GM23248 (cell line): ENCODE results near the gene TNFRSF13B. TPM values are rescaled to one million over a fixed set of nuclear protein-coding genes. Genes with fewer than 3 reads are reported as not detected.

Experiments
- DNase-seq: peaks from one replicate; pipeline ENCODE4 v3.0.0-alpha.2; 2015
- H2AFZ ChIP-seq: fragments of 200-600 bp; sonication (generic); 2 replicates; pipeline ENCODE4 v1.6.1; 2016; ENCODE audit warnings: antibody characterized with exemption
- H3F3A ChIP-seq: fragments of 200-600 bp; sonication (generic); 2 replicates; pipeline ENCODE4 v1.6.1; 2016; ENCODE audit warnings: mild to moderate bottlenecking, antibody characterized with exemption, mixed run types; ENCODE audit not compliant: insufficient read depth
- H3K27ac ChIP-seq: fragments of 200-600 bp; sonication (generic); 2 replicates; pipeline ENCODE4 v1.5.1; 2016; ENCODE audit warnings: mild to moderate bottlenecking
- H3K27me3 ChIP-seq: fragments of 200-600 bp; sonication (generic); replicated peaks from 2 replicates; pipeline ENCODE4 v1.6.1; 2016; ENCODE audit warnings: mild to moderate bottlenecking; ENCODE audit not compliant: insufficient read depth
- H3K36me3 ChIP-seq: fragments of 200-600 bp; sonication (generic); 2 replicates; pipeline ENCODE4 v1.6.1; 2016; ENCODE audit warnings: low read depth, mild to moderate bottlenecking
- H3K4me1 ChIP-seq: fragments of 200-600 bp; sonication (generic); 2 replicates; pipeline ENCODE4 v1.6.1; 2016; ENCODE audit warnings: mild to moderate bottlenecking; ENCODE audit not compliant: insufficient read depth
- H3K4me2 ChIP-seq: fragments of 200-600 bp; sonication (generic); one replicate; pipeline ENCODE4 v1.6.1; 2016; ENCODE audit warnings: mild to moderate bottlenecking; ENCODE audit not compliant: unreplicated experiment
- H3K4me3 ChIP-seq: fragments of 200-600 bp; sonication (generic); 2 replicates; pipeline ENCODE4 v1.5.1; 2016; ENCODE audit warnings: mild to moderate bottlenecking
- H3K79me2 ChIP-seq: fragments of 200-600 bp; sonication (generic); 2 replicates; pipeline ENCODE4 v1.6.1; 2016; ENCODE audit warnings: mild to moderate bottlenecking; ENCODE audit not compliant: insufficient read depth
- H3K9ac ChIP-seq: fragments of 200-600 bp; sonication (generic); 2 replicates; pipeline ENCODE4 v1.6.1; 2016; ENCODE audit warnings: mild to moderate bottlenecking
- H3K9me2 ChIP-seq: fragments of 200-600 bp; sonication (generic); 2 replicates; pipeline ENCODE4 v1.6.1; 2016; ENCODE audit warnings: mixed run types, mild to moderate bottlenecking, moderate library complexity; ENCODE audit not compliant: insufficient read depth
- H3K9me3 ChIP-seq: fragments of 200-600 bp; sonication (generic); one replicate; pipeline ENCODE4 v1.6.1; 2017; ENCODE audit warnings: low read depth
- H4K20me1 ChIP-seq: fragments of 200-600 bp; sonication (generic); 2 replicates; pipeline ENCODE4 v1.6.0; 2016; ENCODE audit not compliant: insufficient read depth
- EZH2 ChIP-seq: fragments of 200-600 bp; sonication (generic); IDR thresholded peaks from 2 replicates; pipeline ENCODE4 v1.6.1; 2018; ENCODE audit warnings: antibody characterized with exemption, mild to moderate bottlenecking; ENCODE audit not compliant: insufficient read depth, poor library complexity, severe bottlenecking
- EZH2phosphoT487 ChIP-seq: fragments of 200-600 bp; sonication (generic); IDR thresholded peaks from 2 replicates; pipeline ENCODE4 v1.6.1; 2018; ENCODE audit warnings: antibody characterized with exemption, moderate library complexity, mild to moderate bottlenecking, low read depth; ENCODE audit not compliant: insufficient read depth
- WGBS, 2 experiments: methylation state at CpG; one replicate each; pipeline ENCODE4 v1.1.6; 2015 to 2017; ENCODE audit warnings: low lambda C conversion rate in 2 of 2, low coverage in 1 of 2; ENCODE audit errors: missing lambda C conversion rate in 2 of 2; 5-methylcytosine and 5-hydroxymethylcytosine counted together
- in situ Hi-C: fragments of 300-500 bp; cut with MboI; formaldehyde crosslinking; loops from 2 replicates; pipeline ENCODE4 v1.15.0; 2020
- polyA plus RNA-seq: library from polyadenylated mRNA; unstranded; fragments of >200 nt; fragmentation: Nextera tagmentation; extraction: Ambion mirVana; gene quantifications from 2 replicates; pipeline ENCODE4 v1.2.1, GENCODE V29; 2016
- total RNA-seq: library from RNA; depleted of rRNA; stranded (reverse); fragments of >200 nt; shearing (Covaris generic); gene quantifications from 2 replicates; pipeline ENCODE4 v1.2.3, GENCODE V29; 2014

Gene TNFRSF13B
- total and polyA plus RNA-seq, 2 experiments from 2014 or later = not detected

DNA sequence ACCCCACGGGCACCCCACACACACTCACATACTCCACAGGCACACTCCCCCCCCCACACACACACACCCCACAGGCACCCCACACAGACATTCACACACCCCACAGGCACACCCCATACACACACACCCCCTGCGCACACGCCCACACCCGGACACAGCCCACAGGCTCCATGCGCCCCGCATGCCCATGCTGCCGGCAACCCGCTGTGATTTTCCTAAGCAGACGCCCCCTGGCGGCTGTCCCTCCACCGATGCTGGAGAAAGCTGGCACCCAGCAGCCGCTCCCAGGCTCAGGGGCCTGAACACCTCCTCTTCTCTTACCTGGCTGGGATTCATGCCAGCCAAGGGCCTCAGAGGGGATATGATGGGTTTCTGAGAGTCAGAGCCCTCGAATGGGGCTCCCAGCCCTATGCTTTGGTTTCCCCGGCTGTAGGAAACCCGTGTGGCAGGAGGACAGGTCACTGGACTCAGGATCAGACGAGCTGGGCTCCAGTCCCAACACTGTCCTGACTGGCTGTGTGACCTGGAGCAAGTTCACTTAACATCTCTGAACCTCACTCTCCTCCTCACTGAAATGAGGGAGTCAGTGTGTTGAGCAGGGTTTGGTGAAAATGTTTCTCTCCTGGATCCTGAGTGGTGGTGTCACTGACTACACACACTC lies 19.6 kb upstream of the TNFRSF13B start:
- H3K9me2 ChIP-seq = no peaks in the 10 kb centered on the region
- no peaks in the 10 kb centered on the region for H3K27me3 ChIP-seq
- no peak overlapping the region for H3K4me3 ChIP-seq
- no peak overlapping the region for H3K27ac ChIP-seq
- H3K36me3 ChIP-seq = no peaks in the 10 kb centered on the region
- no peaks in the 10 kb centered on the region for H3K9me3 ChIP-seq
- DNase-seq = peak; percentile 89
- H3F3A ChIP-seq = peaks cover 20% of the 10 kb centered on the region
- H3K9ac ChIP-seq = no peak overlapping the region
- no peak for TF ChIP-seq EZH2phosphoT487
- TF ChIP-seq EZH2 = no peak
- H3K4me1 ChIP-seq = peaks cover 19% of the 10 kb centered on the region
- no peak overlapping the region for H3K4me2 ChIP-seq
- no peaks in the 10 kb centered on the region for H4K20me1 ChIP-seq
- WGBS, 2 experiments = 19 to 21% methylated on average over 15 to 16 of the region's 16 CpGs
- in situ Hi-C loops = no loop called here
- no peaks in the 10 kb centered on the region for H3K79me2 ChIP-seq
- no peak overlapping the region for H2AFZ ChIP-seq

GRCh38 chr17:16989953-16990860 lies 18.3 kb upstream of the TNFRSF13B start:
- no peak overlapping the region for H3K4me3 ChIP-seq
- no peaks in the 10 kb centered on the region for H3K9me2 ChIP-seq
- no peak overlapping the region for H3K4me2 ChIP-seq
- WGBS, 2 experiments = 84 to 98% methylated on average over 10 to 11 of the region's 11 CpGs
- no peaks in the 10 kb centered on the region for H3K27me3 ChIP-seq
- no peaks in the 10 kb centered on the region for H3K9me3 ChIP-seq
- TF ChIP-seq EZH2 (no peak), EZH2phosphoT487 (no peak)
- H3F3A ChIP-seq = peaks cover 20% of the 10 kb centered on the region
- H3K27ac ChIP-seq = no peak overlapping the region
- H3K4me1 ChIP-seq = peaks cover 19% of the 10 kb centered on the region
- in situ Hi-C loops = no loop called here
- peak; percentile 78 for DNase-seq
- no peaks in the 10 kb centered on the region for H3K79me2 ChIP-seq
- H2AFZ ChIP-seq = no peak overlapping the region
- no peak overlapping the region for H3K9ac ChIP-seq
- H3K36me3 ChIP-seq = no peaks in the 10 kb centered on the region
- H4K20me1 ChIP-seq = no peaks in the 10 kb centered on the region

DNA sequence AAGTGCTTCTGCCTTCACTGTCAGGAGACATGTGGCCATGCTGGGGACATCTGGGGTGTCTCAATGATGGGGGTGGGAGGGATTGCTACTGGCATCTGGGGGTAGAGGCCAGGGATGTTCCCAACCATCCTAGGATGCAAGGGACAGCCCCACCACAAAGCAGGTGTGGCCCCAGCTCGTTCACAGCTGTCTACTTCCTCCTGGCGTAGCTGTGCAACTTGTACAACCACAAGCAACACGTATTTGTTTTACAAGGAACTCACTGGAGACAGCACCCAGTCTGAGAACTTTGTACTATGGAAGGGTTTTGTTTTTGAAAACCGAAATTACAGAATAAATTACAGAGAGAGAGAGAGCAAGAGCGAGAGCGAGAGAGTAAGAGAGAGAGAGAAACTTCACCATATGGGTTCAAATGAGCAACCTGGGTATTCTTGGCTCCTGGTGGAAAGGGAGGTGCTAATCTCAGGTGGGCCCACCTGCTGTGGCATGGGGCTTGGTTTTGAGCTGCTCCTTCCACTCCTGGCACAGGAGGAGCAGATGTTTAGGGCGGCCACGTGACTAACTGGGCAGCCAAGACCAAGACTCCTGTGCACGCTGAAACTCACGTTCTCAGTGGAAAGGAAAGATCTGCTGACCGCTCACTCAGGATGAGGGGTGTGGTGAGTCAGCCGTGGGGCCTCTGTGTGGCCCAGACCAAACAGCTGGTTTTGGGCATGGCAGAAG lies 17.5 kb upstream of the TNFRSF13B start:
- Histone ChIP-seq H3K4me3 (no peak overlapping the region), H3K9me2 (no peaks in the 10 kb centered on the region), H3K36me3 (no peaks in the 10 kb centered on the region), H3K9me3 (no peaks in the 10 kb centered on the region), H3K79me2 (no peaks in the 10 kb centered on the region), H3K4me2 (no peak overlapping the region), H4K20me1 (no peaks in the 10 kb centered on the region), H2AFZ (no peak overlapping the region), H3K4me1 (peaks cover 19% of the 10 kb centered on the region), H3F3A (peaks cover 14% of the 10 kb centered on the region; the same call in 1 of the 2 replicates), H3K27me3 (no peaks in the 10 kb centered on the region), H3K27ac (no peak overlapping the region), H3K9ac (no peak overlapping the region)
- TF ChIP-seq EZH2 (no peak), EZH2phosphoT487 (no peak)
- DNase-seq = no peak
- in situ Hi-C loops = no loop called here
- 88 to 90% methylated on average over 12 of the region's 12 CpGs for WGBS, 2 experiments

DNA sequence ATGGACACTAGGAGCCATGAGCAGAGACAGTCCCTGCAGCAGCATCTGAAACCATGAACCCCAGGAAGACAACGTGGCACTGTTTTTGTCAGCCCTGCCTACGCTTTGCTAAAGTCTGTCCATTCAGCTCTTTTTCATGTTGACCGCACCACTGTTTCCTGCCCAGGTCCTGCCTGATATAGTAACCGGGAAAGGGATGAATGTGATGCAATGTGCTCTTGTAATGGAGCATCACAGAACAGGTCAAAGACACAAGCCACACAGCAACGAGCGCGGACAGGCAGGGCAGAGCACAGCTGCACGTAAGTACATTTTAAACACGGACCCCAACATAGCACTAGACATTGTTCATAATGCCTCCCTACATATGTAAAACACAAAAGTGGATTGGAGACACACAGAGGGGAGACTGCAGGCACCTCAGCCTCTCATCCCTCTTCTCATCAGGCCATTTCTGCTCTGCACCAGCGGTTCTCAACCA lies 16.9 kb upstream of the TNFRSF13B start:
- H2AFZ ChIP-seq = no peak overlapping the region
- WGBS, 2 experiments = 90% methylated on average over 10 of the region's 10 CpGs
- H3K4me2 ChIP-seq = no peak overlapping the region
- no peaks in the 10 kb centered on the region for H3K27me3 ChIP-seq
- H3K4me3 ChIP-seq = no peak overlapping the region
- H3F3A ChIP-seq = peaks cover 10% of the 10 kb centered on the region; the same call in 1 of the 2 replicates
- no peak for TF ChIP-seq EZH2
- TF ChIP-seq EZH2phosphoT487 = no peak
- H3K9me2 ChIP-seq = no peaks in the 10 kb centered on the region
- H4K20me1 ChIP-seq = no peaks in the 10 kb centered on the region
- DNase-seq = no peak
- no peaks in the 10 kb centered on the region for H3K36me3 ChIP-seq
- no peak overlapping the region for H3K27ac ChIP-seq
- H3K9me3 ChIP-seq = no peaks in the 10 kb centered on the region
- H3K79me2 ChIP-seq = no peaks in the 10 kb centered on the region
- in situ Hi-C loops = no loop called here
- peaks cover 19% of the 10 kb centered on the region for H3K4me1 ChIP-seq
- H3K9ac ChIP-seq = no peak overlapping the region
